AG10803 (cell line): Measurements from ENCODE around the gene DIAPH1.

Experiments used
- DNase-seq: peaks from one replicate; pipeline ENCODE4 v3.0.0; 2010; ENCODE audit warnings: low read depth
- H3K4me3 ChIP-seq: 2 replicates; pipeline ENCODE4 v1.5.1; 2011; ENCODE audit warnings: mild to moderate bottlenecking, low read length, control low read depth
- CTCF ChIP-seq: conservative IDR thresholded peaks from 2 replicates; pipeline ENCODE4 v1.5.1; 2011; ENCODE audit warnings: mild to moderate bottlenecking, low read length, control low read depth, inconsistent platforms

The DIAPH1 gene

GRCh38 chr5:141598391-141599345 is 20.1 kb downstream of the DIAPH1 start:
- no peak for TF ChIP-seq CTCF
- H3K4me3 ChIP-seq, result no peak overlapping the region
- peak; percentile 73 for DNase-seq

GRCh38 chr5:141597814-141598213 is 21.0 kb downstream of the DIAPH1 start:
- TF ChIP-seq CTCF, result no peak
- no peak overlapping the region for H3K4me3 ChIP-seq
- no peak for DNase-seq

- no peak for DNase-seq
- H3K4me3 ChIP-seq, result no peak overlapping the region
- no peak for TF ChIP-seq CTCF
Measured at GRCh38 chr5:141597394-141597793, 21.4 kb downstream of the DIAPH1 start.

GRCh38 chr5:141596867-141597266 is 21.9 kb downstream of the DIAPH1 start:
- TF ChIP-seq CTCF, result no peak
- no peak for DNase-seq
- no peak overlapping the region for H3K4me3 ChIP-seq

- H3K4me3 ChIP-seq, result no peak overlapping the region
- DNase-seq, result no peak
- TF ChIP-seq CTCF, result no peak
Measured at GRCh38 chr5:141590127-141590526, 28.7 kb downstream of the DIAPH1 start.

GRCh38 chr5:141586246-141586645 is 32.6 kb downstream of the DIAPH1 start:
- no peak overlapping the region for H3K4me3 ChIP-seq
- no peak for DNase-seq
- no peak for TF ChIP-seq CTCF

- no peak for TF ChIP-seq CTCF
- no peak overlapping the region for H3K4me3 ChIP-seq
- DNase-seq, result no peak
Measured at GRCh38 chr5:141585594-141585993, 33.2 kb downstream of the DIAPH1 start.
